HEK293T (cell line): Measurements from ENCODE around the gene WNT5A.

Experiments used
- CTCF ChIA-PET: fragments of 350-600 bp; formaldehyde crosslinking; extraction: SDS; loops from one replicate; lab custom pipeline; 2021; ENCODE audit warnings: antibody characterized with exemption, inconsistent platforms; lab: Yijun Ruan, JAX
- POLR2A ChIA-PET: fragments of 350-600 bp; formaldehyde crosslinking; extraction: SDS; loops from one replicate; lab custom pipeline; 2020; ENCODE audit warnings: antibody characterized with exemption, inconsistent platforms; lab: Yijun Ruan, JAX
- DNase-seq: peaks from one replicate; pipeline ENCODE4 v3.0.0; 2012; ENCODE audit warnings: mixed read lengths; ENCODE audit errors: extremely low spot score
- ARNT ChIP-seq: fragments of 450-650 bp; IDR thresholded peaks from 2 replicates; pipeline ENCODE4 v1.6.1; 2017; ENCODE audit warnings: mild to moderate bottlenecking
- BHLHE40 ChIP-seq: fragments of 450-650 bp; IDR thresholded peaks from 2 replicates; pipeline ENCODE4 v1.6.1; 2016; ENCODE audit warnings: mild to moderate bottlenecking, moderate library complexity, borderline replicate concordance
- CTBP1 ChIP-seq: fragments of 450-650 bp; IDR thresholded peaks from 2 replicates; pipeline ENCODE4 v1.6.1; 2016; ENCODE audit warnings: borderline replicate concordance
- ELF4 ChIP-seq: fragments of 450-650 bp; IDR thresholded peaks from 2 replicates; pipeline ENCODE4 v1.6.1; 2017; ENCODE audit warnings: antibody characterized with exemption
- FOXA1 ChIP-seq: fragments of 450-650 bp; IDR thresholded peaks from 2 replicates; pipeline ENCODE4 v1.6.1; 2016; ENCODE audit warnings: mild to moderate bottlenecking
- FOXK2 ChIP-seq: fragments of 450-650 bp; IDR thresholded peaks from 2 replicates; pipeline ENCODE4 v1.6.1; 2016; ENCODE audit warnings: mild to moderate bottlenecking
- FOXM1 ChIP-seq: fragments of 450-650 bp; IDR thresholded peaks from 2 replicates; pipeline ENCODE4 v1.6.1; 2017; ENCODE audit warnings: mild to moderate bottlenecking, borderline replicate concordance
- HDGF ChIP-seq: fragments of 450-650 bp; IDR thresholded peaks from 2 replicates; pipeline ENCODE4 v1.6.1; 2017; ENCODE audit warnings: antibody characterized with exemption, borderline replicate concordance
- L3MBTL2 ChIP-seq: fragments of 450-650 bp; conservative IDR thresholded peaks from 2 replicates; pipeline ENCODE4 v1.6.1; 2016; ENCODE audit warnings: mild to moderate bottlenecking
- LEF1 ChIP-seq: fragments of 450-650 bp; IDR thresholded peaks from 2 replicates; pipeline ENCODE4 v1.6.1; 2017; ENCODE audit warnings: mild to moderate bottlenecking, borderline replicate concordance
- NFRKB ChIP-seq: fragments of 450-650 bp; IDR thresholded peaks from 2 replicates; pipeline ENCODE4 v1.6.1; 2016; ENCODE audit warnings: mild to moderate bottlenecking, moderate library complexity
- PKNOX1 ChIP-seq: fragments of 450-650 bp; IDR thresholded peaks from 2 replicates; pipeline ENCODE4 v1.6.1; 2016
- SP1 ChIP-seq: fragments of 450-650 bp; IDR thresholded peaks from 2 replicates; pipeline ENCODE4 v1.6.1; 2017
- SUZ12 ChIP-seq: fragments of 450-650 bp; IDR thresholded peaks from 2 replicates; pipeline ENCODE4 v1.6.1; 2016; ENCODE audit warnings: mild to moderate bottlenecking
- TARDBP ChIP-seq: fragments of 450-650 bp; IDR thresholded peaks from 2 replicates; pipeline ENCODE4 v1.6.1; 2016
- ZNF384 ChIP-seq: fragments of 450-650 bp; IDR thresholded peaks from 2 replicates; pipeline ENCODE4 v1.6.1; 2016

The WNT5A gene

GRCh38 chr3:55518451-55518850 is 31.3 kb upstream of the WNT5A start:
- DNase-seq: no peak
- POLR2A ChIA-PET: no interaction called here
- CTCF ChIA-PET: no interaction called here
- no peak for TF ChIP-seq ZNF384
- peak; percentile 32; the same call in 1 of the 2 replicates for TF ChIP-seq PKNOX1
- TF ChIP-seq SP1: no peak

GRCh38 chr3:55516392-55517030 is 29.4 kb upstream of the WNT5A start:
- ChIA-PET CTCF (interaction anchor here (0.7 kb wide), 1 partner anchor 787 kb away, joined by 4 read pairs; no protein-coding TSS in a partner anchor), POLR2A (no interaction called here)
- TF ChIP-seq ARNT (no peak), PKNOX1 (no peak), L3MBTL2 (no peak), BHLHE40 (no peak), ELF4 (no peak), HDGF (no peak), SUZ12 (no peak), SP1 (no peak), FOXA1 (no peak)
- DNase-seq: peak; percentile 62

GRCh38 chr3:55515550-55516246 is 28.6 kb upstream of the WNT5A start:
- no peak for TF ChIP-seq SUZ12
- no peak for TF ChIP-seq CTBP1
- no peak for TF ChIP-seq NFRKB
- TF ChIP-seq LEF1: no peak
- no peak for TF ChIP-seq HDGF
- no peak for TF ChIP-seq FOXM1
- no peak for TF ChIP-seq ARNT
- no peak for TF ChIP-seq SP1
- TF ChIP-seq ELF4: no peak
- TF ChIP-seq BHLHE40: no peak
- no peak for TF ChIP-seq PKNOX1
- TF ChIP-seq ZNF384: 0 out of 2 replicates have a peak, but pooled peaks have one; percentile 22
- peak; percentile 76 for TF ChIP-seq L3MBTL2
- TF ChIP-seq FOXA1: no peak
- TF ChIP-seq TARDBP: no peak
- TF ChIP-seq FOXK2: no peak
- DNase-seq: no peak
- CTCF ChIA-PET: interaction anchor here (0.7 kb wide), 1 partner anchor 788 kb away, joined by 4 read pairs; no protein-coding TSS in a partner anchor
- POLR2A ChIA-PET: no interaction called here

- no peak for DNase-seq
- POLR2A ChIA-PET: interaction anchor here (1.0 kb wide), 1 partner anchor 24 kb away, joined by 3 read pairs; no protein-coding TSS in a partner anchor
- TF ChIP-seq CTBP1 (0 out of 2 replicates have a peak, but pooled peaks have one; percentile 15), HDGF (no peak), L3MBTL2 (no peak), SUZ12 (no peak)
- CTCF ChIA-PET: interaction anchor here (0.5 kb wide), 1 partner anchor 379 kb away, joined by 3 read pairs; no protein-coding TSS in a partner anchor
Observed at GRCh38 chr3:55514962-55515361, 27.9 kb upstream of the WNT5A start.

- ChIA-PET CTCF (no interaction called here), POLR2A (interaction anchor here (1.2 kb wide), 1 partner anchor 20 kb away, joined by 3 read pairs; no protein-coding TSS in a partner anchor)
- no peak for DNase-seq
- TF ChIP-seq FOXM1: no peak
Observed at GRCh38 chr3:55512571-55513343, 25.7 kb upstream of the WNT5A start.

- no peak for DNase-seq
- POLR2A ChIA-PET: interaction anchor here (1.2 kb wide), 1 partner anchor 19 kb away, joined by 3 read pairs; no protein-coding TSS in a partner anchor
Observed at GRCh38 chr3:55511895-55512570, 24.9 kb upstream of the WNT5A start.

More at GRCh38 chr3:55511895-55512570, 24.9 kb upstream of the WNT5A start:
- CTCF ChIA-PET: no interaction called here
- TF ChIP-seq NFRKB: no peak
